Endothelial cell of umbilical vein (primary cell): Measurements from ENCODE around the gene METTL6. TPM values are rescaled to one million over a fixed set of nuclear protein-coding genes. Genes with fewer than 3 reads are reported as not detected.

Source experiments
- BruUV-seq: library from RNA; stranded (reverse); fragments of 400-500 nt; replicated peaks from 2 replicates; lab custom pipeline; 2021; lab: Mats Ljungman, UMichigan
- CTCF ChIA-PET: fragments of 300-600, 350-600 bp; sonication (Branson Sonifier 250); formaldehyde crosslinking; loops from one replicate; lab custom pipeline; 2021; ENCODE audit warnings: antibody characterized with exemption, inconsistent platforms; lab: Charles Lee
- POLR2A ChIA-PET: fragments of 300-600, 350-600 bp; sonication (Branson Sonifier 250); formaldehyde crosslinking; loops from one replicate; lab custom pipeline; 2021; ENCODE audit warnings: antibody characterized with exemption, inconsistent platforms; lab: Charles Lee
- DNase-seq: peaks from one replicate; pipeline ENCODE4 v3.0.0-alpha.2; 2011; ENCODE audit warnings: low read depth, low spot score
- FAIRE-seq: peaks from 2 replicates; lab custom pipeline; 2011; peaks lifted over from hg19 to GRCh38; lab: Jason Lieb, UNC
- H2AFZ ChIP-seq: 2 replicates; pipeline ENCODE4 v1.6.0; 2012; ENCODE audit warnings: low read depth, low read length, control low read depth, inconsistent platforms
- H3K27ac ChIP-seq: 2 replicates; pipeline ENCODE4 v1.5.1; 2011; ENCODE audit warnings: low read depth, mild to moderate bottlenecking, control low read depth, low read length, moderate library complexity; ENCODE audit not compliant: insufficient read depth
- H3K27me3 ChIP-seq, 2 experiments: 2 replicates each; pipeline versions ENCODE4 v1.6.0 to v1.6.1; 2011; ENCODE audit warnings: low read length in 2 of 2, mixed read lengths in 1 of 2; ENCODE audit not compliant: control insufficient read depth in 2 of 2, insufficient read depth in 2 of 2
- H3K36me3 ChIP-seq, 2 experiments: 2 replicates in 1 of 2; 3 replicates in 1 of 2; pipeline ENCODE4 v1.5.1; 2011; ENCODE audit warnings: low read length in 2 of 2, mild to moderate bottlenecking in 1 of 2, moderate library complexity in 1 of 2; ENCODE audit not compliant: control insufficient read depth in 2 of 2, insufficient read depth in 2 of 2; ENCODE audit errors: extremely low read depth in 1 of 2
- H3K4me1 ChIP-seq: 3 replicates; pipeline ENCODE4 v1.5.1; 2011; ENCODE audit warnings: mild to moderate bottlenecking, low read length; ENCODE audit not compliant: control insufficient read depth, insufficient read depth; ENCODE audit errors: extremely low read depth
- H3K4me2 ChIP-seq: 2 replicates; pipeline ENCODE4 v1.6.1; 2011; ENCODE audit warnings: low read length, control low read depth, mixed read lengths; ENCODE audit not compliant: insufficient read depth
- H3K4me3 ChIP-seq, 3 experiments: fragments of 200-600 bp in 1 of 3; sonication (generic), shearing (Covaris generic) in 1 of 3; replicated peaks in 1 of 3; 2 replicates each; pipeline ENCODE4 v1.5.1; 2011 to 2016; ENCODE audit warnings: control low read depth in 3 of 3, low read length in 3 of 3, mild to moderate bottlenecking in 2 of 3, inconsistent platforms in 1 of 3, low read depth in 1 of 3, moderate library complexity in 1 of 3; ENCODE audit not compliant: insufficient read depth in 1 of 3
- H3K79me2 ChIP-seq: 2 replicates; pipeline ENCODE4 v1.6.0; 2012; ENCODE audit warnings: low read length, inconsistent platforms; ENCODE audit not compliant: control insufficient read depth, insufficient read depth
- H3K9ac ChIP-seq: replicated peaks from 2 replicates; pipeline ENCODE3; 2011; ENCODE audit warnings: low read length, control low read depth; ENCODE audit not compliant: insufficient read depth; ENCODE audit errors: extremely low read depth
- H3K9me1 ChIP-seq: replicated peaks from 3 replicates; pipeline ENCODE4 v1.6.0; 2011; ENCODE audit warnings: mild to moderate bottlenecking, low read length; ENCODE audit not compliant: control insufficient read depth, insufficient read depth; ENCODE audit errors: extremely low read depth
- H3K9me3 ChIP-seq: replicated peaks from 2 replicates; pipeline ENCODE4 v1.5.1; 2012; ENCODE audit warnings: low read length, inconsistent platforms; ENCODE audit not compliant: control insufficient read depth, insufficient read depth
- H4K20me1 ChIP-seq: replicated peaks from 2 replicates; pipeline ENCODE3; 2011; ENCODE audit warnings: mild to moderate bottlenecking, low read length; ENCODE audit not compliant: control insufficient read depth, insufficient read depth; ENCODE audit errors: extremely low read depth
- CTCF ChIP-seq, 2 donors: IDR thresholded peaks; 1 replicate in 1 of 2; 2 replicates in 1 of 2; pipeline ENCODE4 v1.5.1; 2011; ENCODE audit warnings: low read length in 2 of 2, mild to moderate bottlenecking in 2 of 2, moderate library complexity in 2 of 2, control low read depth in 1 of 2, inconsistent platforms in 1 of 2, low read depth in 1 of 2; ENCODE audit not compliant: insufficient read depth in 1 of 2; ENCODE audit errors: extremely low read depth in 1 of 2
- EZH2 ChIP-seq: IDR thresholded peaks from 2 replicates; pipeline ENCODE4 v1.6.1; 2012; ENCODE audit warnings: borderline replicate concordance, low read depth, mild to moderate bottlenecking, moderate library complexity, low read length, inconsistent platforms; ENCODE audit not compliant: severe bottlenecking
- FOS ChIP-seq: IDR thresholded peaks from 2 replicates; pipeline ENCODE4 v1.6.1; 2011; ENCODE audit warnings: mild to moderate bottlenecking, low read length, moderate library complexity, borderline replicate concordance; ENCODE audit not compliant: insufficient read depth
- GATA2 ChIP-seq: IDR thresholded peaks from 2 replicates; pipeline ENCODE4 v1.7.0; 2011; ENCODE audit warnings: low read depth, mild to moderate bottlenecking, moderate library complexity, mixed read lengths, low read length; ENCODE audit not compliant: insufficient read length, insufficient read depth
- JUN ChIP-seq: IDR thresholded peaks from 2 replicates; pipeline ENCODE4 v1.6.1; 2011; ENCODE audit warnings: borderline replicate concordance, low read depth; ENCODE audit not compliant: insufficient read length, insufficient read depth
- MAX ChIP-seq: IDR thresholded peaks from 2 replicates; pipeline ENCODE4 v1.6.1; 2011; ENCODE audit not compliant: insufficient read depth, insufficient read length
- MYC ChIP-seq: IDR thresholded peaks from one replicate; pipeline ENCODE4 v1.6.1; 2011; ENCODE audit warnings: mild to moderate bottlenecking, low read depth, low read length
- POLR2A ChIP-seq: IDR thresholded peaks from 2 replicates; pipeline ENCODE4 v1.6.1; 2012; ENCODE audit warnings: low read depth, mild to moderate bottlenecking, control low read depth, low read length
- POLR2AphosphoS5 ChIP-seq: IDR thresholded peaks from 2 replicates; pipeline ENCODE4 v1.6.1; 2012; ENCODE audit warnings: low read depth, mild to moderate bottlenecking, control low read depth, low read length, moderate library complexity; ENCODE audit not compliant: insufficient read depth
- dilution Hi-C: fragments of 300-500 bp; cut with MboI; formaldehyde crosslinking; loops from one replicate; pipeline ENCODE4 v1.15.0; 2019; ENCODE audit warnings: low sequenced_read_pairs; ENCODE audit not compliant: extremely low pct_ligation_motif_present
- intact Hi-C: fragments of 100-400 bp; cut with micrococcal nuclease; formaldehyde crosslinking; loops from one replicate; pipeline ENCODE4 v1.10.0; 2022
- polyA plus RNA-seq, 4 experiments: library from polyadenylated mRNA; depleted of rRNA in 3 of 4; stranded (reverse) in 3 of 4; unstranded in 1 of 4; fragments of >200 nt; gene quantifications; 2 replicates each; pipeline versions ENCODE4 v1.2.1 to v1.2.3, GENCODE V29; 2011 to 2012; ENCODE audit warnings: missing spikeins in 1 of 4
- total RNA-seq: library from RNA; stranded (reverse); gene quantifications from 2 replicates; pipeline ENCODE4 v1.2.3, GENCODE V29; 2021

METTL6 gene
- total and polyA plus RNA-seq, 2 donors (not counting 3 experiments of a cell fraction or from before 2014, with no cell fraction given), result 12.7 to 19.5 TPM

- no peak overlapping the region for H3K4me3 ChIP-seq
- BruUV-seq, result no TSS peak
- intact Hi-C loops (no loop called here), dilution Hi-C loops (no loop called here)
- peaks cover 18 to 24% of the 10 kb centered on the region in 2 experiments for H3K36me3 ChIP-seq
- CTCF ChIA-PET, result interaction anchor here (0.8 kb wide), 1 partner anchor 9 kb away, joined by 5 read pairs; no protein-coding TSS in a partner anchor
- H3K4me2 ChIP-seq, result no peak overlapping the region
- FAIRE-seq, result no peak
- H3K9me1 ChIP-seq, result no peaks in the 10 kb centered on the region
- no peaks in the 10 kb centered on the region for H4K20me1 ChIP-seq
- H3K27ac ChIP-seq, result no peak overlapping the region
- no peaks in the 10 kb centered on the region for H3K79me2 ChIP-seq
- no peak overlapping the region for H3K9ac ChIP-seq
- peaks cover 22% of the 10 kb centered on the region for H3K4me1 ChIP-seq
- POLR2A ChIA-PET, result no interaction called here
- no peaks in the 10 kb centered on the region for H3K27me3 ChIP-seq
- DNase-seq, result no peak
- TF ChIP-seq JUN, result no peak
- no peak for TF ChIP-seq EZH2
- TF ChIP-seq POLR2AphosphoS5, result no peak
- no peak for TF ChIP-seq FOS
- no peak for TF ChIP-seq POLR2A
- no peak for TF ChIP-seq MYC
- no peak for TF ChIP-seq MAX
- no peak for TF ChIP-seq CTCF (IDR thresholded peaks at IDR 0.05; ENCODE audit: extremely low read depth in 1 of 2, insufficient read depth in 1 of 2, low read depth in 1 of 2, low read length in 2 of 2)
- TF ChIP-seq GATA2, result no peak
- H3K9me3 ChIP-seq, result no peaks in the 10 kb centered on the region
- H2AFZ ChIP-seq, result no peak overlapping the region
These were observed 12.1 kb upstream of the METTL6 start for GRCh38 chr3:15439476-15439875.
